Heart left ventricle (tissue), 13 donors: ENCODE measurements around the gene ARL17A.
"Not testable (repeated sequence)": the region's sequence is repeated elsewhere in the genome, so short reads cannot be mapped to it uniquely, and the experiment has no call there.

Experiments used
- POLR2A ChIP-seq, 2 donors: fragments of 450-650 bp; IDR thresholded peaks; one replicate each; pipeline ENCODE4 v1.6.1; 2017; ENCODE audit warnings: antibody characterized with exemption in 2 of 2, mild to moderate bottlenecking in 2 of 2, moderate library complexity in 2 of 2
- TF ChIP-seq, protein P1 (sequence below), 12 donors: fragments of 200-600 bp; sonication (generic) in 4 of 12; IDR thresholded peaks; one replicate each; pipeline versions ENCODE4 v1.5.0 to v1.8.0; 2018 to 2022; ENCODE audit warnings: antibody characterized with exemption in 12 of 12, mild to moderate bottlenecking in 5 of 12
- donor health status: ischemic (EF 13 %, LVEDD 7.1; RV severe dilation, severe dysfunction).
- donor health status: DM: no; HTN: yes; CAD: no.
- donor health status: DM: no; HTN: no; CAD: no.
- donor health status: ischemic (EF 25% LVEDD 6.9; RV normal size, moderate dysfunction).
- donor health status: ischemic (EF 25% LVEDD 5.7; RV mildly dilated, moderate dysfunction).
- donor health status: ischemic (EF 35%, LVEDD 5.7; RV mildly dilated, moderate dysfunction).
- donor health status: nonischemic (EF 11% LVEDD 7.7; RV severe dilation, severe dysfunction).
- donor health status: DM: yes; HTN: yes; CAD: no.
- donor health status: PGD.
- donor health status: ischemic (EF 29% LVEDD 5.4; RV normal size, mild dysfunction).
- donor health status: nonischemic (EF 23%, LVEDD 6.1; RV moderate dilation, normal function).

DNA sequence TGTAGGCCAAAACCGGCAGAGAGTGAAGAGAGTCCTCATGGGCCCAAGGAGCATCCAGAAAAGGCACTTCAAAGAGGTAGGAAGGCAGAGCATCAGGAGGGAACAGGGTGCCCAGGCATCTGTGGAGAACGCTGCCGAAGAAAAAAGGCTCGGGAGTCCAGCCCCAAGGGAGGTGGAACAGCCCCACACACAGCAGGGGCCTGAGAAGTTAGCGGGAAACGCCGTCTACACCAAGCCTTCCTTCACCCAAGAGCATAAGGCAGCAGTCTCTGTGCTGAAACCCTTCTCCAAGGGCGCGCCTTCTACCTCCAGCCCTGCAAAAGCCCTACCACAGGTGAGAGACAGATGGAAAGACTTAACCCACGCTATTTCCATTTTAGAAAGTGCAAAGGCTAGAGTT, 30.9 kb downstream of the ARL17A start:
- not testable (repeated sequence) for TF ChIP-seq POLR2A (IDR thresholded peaks at IDR 0.05)
- TF ChIP-seq, protein P1, sequence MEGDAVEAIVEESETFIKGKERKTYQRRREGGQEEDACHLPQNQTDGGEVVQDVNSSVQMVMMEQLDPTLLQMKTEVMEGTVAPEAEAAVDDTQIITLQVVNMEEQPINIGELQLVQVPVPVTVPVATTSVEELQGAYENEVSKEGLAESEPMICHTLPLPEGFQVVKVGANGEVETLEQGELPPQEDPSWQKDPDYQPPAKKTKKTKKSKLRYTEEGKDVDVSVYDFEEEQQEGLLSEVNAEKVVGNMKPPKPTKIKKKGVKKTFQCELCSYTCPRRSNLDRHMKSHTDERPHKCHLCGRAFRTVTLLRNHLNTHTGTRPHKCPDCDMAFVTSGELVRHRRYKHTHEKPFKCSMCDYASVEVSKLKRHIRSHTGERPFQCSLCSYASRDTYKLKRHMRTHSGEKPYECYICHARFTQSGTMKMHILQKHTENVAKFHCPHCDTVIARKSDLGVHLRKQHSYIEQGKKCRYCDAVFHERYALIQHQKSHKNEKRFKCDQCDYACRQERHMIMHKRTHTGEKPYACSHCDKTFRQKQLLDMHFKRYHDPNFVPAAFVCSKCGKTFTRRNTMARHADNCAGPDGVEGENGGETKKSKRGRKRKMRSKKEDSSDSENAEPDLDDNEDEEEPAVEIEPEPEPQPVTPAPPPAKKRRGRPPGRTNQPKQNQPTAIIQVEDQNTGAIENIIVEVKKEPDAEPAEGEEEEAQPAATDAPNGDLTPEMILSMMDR (IDR thresholded peaks at IDR 0.05) = not testable (repeated sequence)
